Measurements from ENCODE around the gene SLC13A3.

SLC13A3 gene

GRCh38 chr20:46640536-46641311 is 10.5 kb downstream of the SLC13A3 start:
- Histone ChIP-seq H3K9ac (ENCODE audit: low read length) (no peak overlapping the region), H3K79me2 (ENCODE audit: insufficient read depth, low read length) (no peaks in the 10 kb centered on the region), H3K27me3 (ENCODE audit: low read length) (no peaks in the 10 kb centered on the region; the same call in 1 of the 2 replicates), H4K20me1 (ENCODE audit: low read depth, low read length) (no peaks in the 10 kb centered on the region), H3K27ac (ENCODE audit: low read depth, low read length) (no peak overlapping the region), H3K36me3 (ENCODE audit: low read length) (no peaks in the 10 kb centered on the region), H3F3A (ENCODE audit: insufficient read depth) (no peaks in the 10 kb centered on the region), H3K9me2 (replicated peaks; ENCODE audit: insufficient read depth, low read length) (no peaks in the 10 kb centered on the region), H3K9me3 (ENCODE audit: insufficient read depth, low read length) (no peaks in the 10 kb centered on the region), H3K4me2 (ENCODE audit: low read depth, low read length, poor library complexity, severe bottlenecking) (no peak overlapping the region), H2AFZ (ENCODE audit: low read depth, low read length, severe bottlenecking) (no peak overlapping the region), H3K4me3 (ENCODE audit: insufficient read depth, low read length, poor library complexity, severe bottlenecking) (no peak overlapping the region)
- no peak for TF ChIP-seq CTCF (IDR thresholded peaks at IDR 0.05; ENCODE audit: insufficient read depth, low read length, poor library complexity, severe bottlenecking)
- TF ChIP-seq EZH2phosphoT487 (conservative IDR thresholded peaks at IDR 0.05; ENCODE audit: low read length), result no peak

- no peak overlapping the region for H2AFZ ChIP-seq (ENCODE audit: low read depth, low read length, severe bottlenecking)
- no peak overlapping the region for H3K4me3 ChIP-seq (ENCODE audit: insufficient read depth, low read length, poor library complexity, severe bottlenecking)
- H3K9ac ChIP-seq (ENCODE audit: low read length), result no peak overlapping the region
- TF ChIP-seq EZH2phosphoT487 (conservative IDR thresholded peaks at IDR 0.05; ENCODE audit: low read length), result no peak
- no peak for TF ChIP-seq CTCF (IDR thresholded peaks at IDR 0.05; ENCODE audit: insufficient read depth, low read length, poor library complexity, severe bottlenecking)
- H3K27me3 ChIP-seq (ENCODE audit: low read length), result no peaks in the 10 kb centered on the region; the same call in 1 of the 2 replicates
- no peaks in the 10 kb centered on the region for H3F3A ChIP-seq (ENCODE audit: insufficient read depth)
- H3K4me2 ChIP-seq (ENCODE audit: low read depth, low read length, poor library complexity, severe bottlenecking), result no peak overlapping the region
- no peaks in the 10 kb centered on the region for H3K79me2 ChIP-seq (ENCODE audit: insufficient read depth, low read length)
- H3K9me2 ChIP-seq (replicated peaks; ENCODE audit: insufficient read depth, low read length), result no peaks in the 10 kb centered on the region
- H3K9me3 ChIP-seq (ENCODE audit: insufficient read depth, low read length), result no peaks in the 10 kb centered on the region
- H4K20me1 ChIP-seq (ENCODE audit: low read depth, low read length), result no peaks in the 10 kb centered on the region
- H3K27ac ChIP-seq (ENCODE audit: low read depth, low read length), result no peak overlapping the region
- H3K36me3 ChIP-seq (ENCODE audit: low read length), result no peaks in the 10 kb centered on the region
These were observed 11.2 kb downstream of the SLC13A3 start for GRCh38 chr20:46640044-46640443.

- H3F3A ChIP-seq (ENCODE audit: insufficient read depth), result no peaks in the 10 kb centered on the region
- H3K9me3 ChIP-seq (ENCODE audit: insufficient read depth, low read length), result no peaks in the 10 kb centered on the region
- H3K79me2 ChIP-seq (ENCODE audit: insufficient read depth, low read length), result no peaks in the 10 kb centered on the region
- no peak overlapping the region for H3K27ac ChIP-seq (ENCODE audit: low read depth, low read length)
- TF ChIP-seq CTCF (IDR thresholded peaks at IDR 0.05; ENCODE audit: insufficient read depth, low read length, poor library complexity, severe bottlenecking), result no peak
- no peak for TF ChIP-seq EZH2phosphoT487 (conservative IDR thresholded peaks at IDR 0.05; ENCODE audit: low read length)
- H3K36me3 ChIP-seq (ENCODE audit: low read length), result no peaks in the 10 kb centered on the region
- H3K27me3 ChIP-seq (ENCODE audit: low read length), result no peaks in the 10 kb centered on the region; the same call in 1 of the 2 replicates
- H3K9me2 ChIP-seq (replicated peaks; ENCODE audit: insufficient read depth, low read length), result no peaks in the 10 kb centered on the region
- no peak overlapping the region for H3K4me3 ChIP-seq (ENCODE audit: insufficient read depth, low read length, poor library complexity, severe bottlenecking)
- H3K9ac ChIP-seq (ENCODE audit: low read length), result no peak overlapping the region
- H4K20me1 ChIP-seq (ENCODE audit: low read depth, low read length), result no peaks in the 10 kb centered on the region
- H3K4me2 ChIP-seq (ENCODE audit: low read depth, low read length, poor library complexity, severe bottlenecking), result no peak overlapping the region
- H2AFZ ChIP-seq (ENCODE audit: low read depth, low read length, severe bottlenecking), result no peak overlapping the region
These were observed 11.7 kb downstream of the SLC13A3 start for GRCh38 chr20:46639587-46639986.
